Measurements from ENCODE around the gene LDLRAD3. TPM values are rescaled to one million over a fixed set of nuclear protein-coding genes. Genes with fewer than 3 reads are reported as not detected.

Gene LDLRAD3
- total RNA-seq, 3 donors from 2014 or later (not counting 1 experiment from before 2014, with no cell fraction given) = 1.0 to 1.5 (median 1.2) TPM

DNA sequence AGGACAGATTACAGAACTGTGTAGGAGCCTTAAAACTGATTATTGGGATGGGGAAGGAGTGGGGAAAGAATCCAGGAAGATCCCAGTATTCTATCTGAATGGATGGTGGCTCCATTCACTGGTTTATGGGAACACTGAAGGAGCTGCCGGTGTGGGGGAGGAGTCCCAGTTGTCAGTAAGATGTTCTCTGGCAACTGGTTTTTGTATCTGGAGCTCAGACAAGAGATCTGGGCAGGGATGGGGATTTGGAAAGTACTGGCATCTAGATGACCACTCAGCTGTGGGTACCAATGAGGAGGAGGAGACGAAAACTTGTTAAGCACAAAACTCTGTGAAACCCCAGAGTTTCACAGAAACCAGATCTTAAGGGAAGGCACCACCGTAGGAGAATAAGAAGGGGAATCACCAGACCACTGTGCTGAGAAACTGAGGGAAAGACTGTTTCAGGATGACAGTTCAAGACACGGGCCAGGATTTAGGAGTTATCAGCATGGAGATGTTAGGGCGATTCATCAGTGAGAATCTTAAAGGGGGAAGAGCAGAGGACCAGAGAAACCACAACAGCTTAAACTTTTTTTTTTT, 28.1 kb downstream of the LDLRAD3 start:
- WGBS (ENCODE audit: insufficient coverage) = 69% methylated on average over 5 of the region's 5 CpGs
- no peak for TF ChIP-seq CTCF (IDR thresholded peaks at IDR 0.05)
- intact Hi-C loops (cut with micrococcal nuclease) = no loop called here
- Histone ChIP-seq H3K27ac (ENCODE audit: low read length) (no peak overlapping the region), H3K4me1 (ENCODE audit: control insufficient read depth, insufficient read depth, low read length) (no peaks in the 10 kb centered on the region), H3K36me3 (ENCODE audit: control insufficient read depth, insufficient read depth, low read length) (no peaks in the 10 kb centered on the region), H3K27me3 (ENCODE audit: control insufficient read depth, insufficient read depth, low read length) (no peaks in the 10 kb centered on the region), H3K9me3 (ENCODE audit: control insufficient read depth, insufficient read depth, low read length) (no peaks in the 10 kb centered on the region), H3K4me3 (ENCODE audit: low read length) (no peak overlapping the region)
- ATAC-seq (no peak), DNase-seq (no peak)
- H3K27ac Mint-ChIP-seq = no peak overlapping the region
- H3K36me3 Mint-ChIP-seq = no peaks in the 10 kb centered on the region
- H3K27me3 Mint-ChIP-seq (ENCODE audit: low read depth in 2 of 2) = peaks cover 7 to 24% of the 10 kb centered on the region in 2 donors
- no peak overlapping the region for H3K4me3 Mint-ChIP-seq
- no peaks in the 10 kb centered on the region for H3K9me3 Mint-ChIP-seq
- H3K4me1 Mint-ChIP-seq = no peaks in the 10 kb centered on the region

GRCh38 chr11:35974882-35975589, 31.2 kb downstream of the LDLRAD3 start:
- Histone ChIP-seq H3K36me3 (ENCODE audit: control insufficient read depth, insufficient read depth, low read length) (no peaks in the 10 kb centered on the region), H3K9me3 (ENCODE audit: control insufficient read depth, insufficient read depth, low read length) (no peaks in the 10 kb centered on the region), H3K4me3 (ENCODE audit: low read length) (no peak overlapping the region), H3K27ac (ENCODE audit: low read length) (no peak overlapping the region), H3K27me3 (ENCODE audit: control insufficient read depth, insufficient read depth, low read length) (no peaks in the 10 kb centered on the region), H3K4me1 (ENCODE audit: control insufficient read depth, insufficient read depth, low read length) (no peaks in the 10 kb centered on the region)
- Mint-ChIP-seq H3K36me3 (no peaks in the 10 kb centered on the region), H3K9me3 (no peaks in the 10 kb centered on the region), H3K4me1 (no peaks in the 10 kb centered on the region), H3K27me3 (ENCODE audit: low read depth in 2 of 2) (peaks cover 7 to 24% of the 10 kb centered on the region in 2 donors), H3K4me3 (no peak overlapping the region), H3K27ac (no peak overlapping the region)
- intact Hi-C loops (cut with micrococcal nuclease) = no loop called here
- WGBS (ENCODE audit: insufficient coverage) = 78% methylated on average over 1 of the region's 3 CpGs
- DNase-seq (no peak), ATAC-seq (no peak)
- no peak for TF ChIP-seq CTCF (IDR thresholded peaks at IDR 0.05)

GRCh38 chr11:35976434-35976833, 32.6 kb downstream of the LDLRAD3 start:
- TF ChIP-seq CTCF (IDR thresholded peaks at IDR 0.05) = no peak
- Histone ChIP-seq H3K27me3 (ENCODE audit: control insufficient read depth, insufficient read depth, low read length) (no peaks in the 10 kb centered on the region), H3K9me3 (ENCODE audit: control insufficient read depth, insufficient read depth, low read length) (no peaks in the 10 kb centered on the region), H3K36me3 (ENCODE audit: control insufficient read depth, insufficient read depth, low read length) (no peaks in the 10 kb centered on the region), H3K27ac (ENCODE audit: low read length) (no peak overlapping the region), H3K4me3 (ENCODE audit: low read length) (no peak overlapping the region), H3K4me1 (ENCODE audit: control insufficient read depth, insufficient read depth, low read length) (no peaks in the 10 kb centered on the region)
- Mint-ChIP-seq H3K27ac (no peak overlapping the region), H3K36me3 (no peaks in the 10 kb centered on the region), H3K4me1 (no peaks in the 10 kb centered on the region), H3K4me3 (no peak overlapping the region), H3K9me3 (no peaks in the 10 kb centered on the region), H3K27me3 (ENCODE audit: low read depth in 2 of 2) (peaks cover 6 to 24% of the 10 kb centered on the region in 2 donors)
- intact Hi-C loops (cut with micrococcal nuclease) = no loop called here
- 89% methylated on average over 6 of the region's 6 CpGs for WGBS (ENCODE audit: insufficient coverage)
- ATAC-seq (no peak), DNase-seq (no peak)

All from natural killer cell (primary cell).